HG02798 (cell line): ENCODE measurements around the gene TMEM108.
A peak's percentile ranks its signal among the peaks of the same experiment; 100 is the strongest.

Source experiments
- ATAC-seq: cut with Tn5 transposase; IDR thresholded peaks from one replicate; pipeline ENCODE4 v1.9.1; 2021; ENCODE audit warnings: mild to moderate bottlenecking; ENCODE audit not compliant: unreplicated experiment, poor library complexity

TMEM108 gene

DNA sequence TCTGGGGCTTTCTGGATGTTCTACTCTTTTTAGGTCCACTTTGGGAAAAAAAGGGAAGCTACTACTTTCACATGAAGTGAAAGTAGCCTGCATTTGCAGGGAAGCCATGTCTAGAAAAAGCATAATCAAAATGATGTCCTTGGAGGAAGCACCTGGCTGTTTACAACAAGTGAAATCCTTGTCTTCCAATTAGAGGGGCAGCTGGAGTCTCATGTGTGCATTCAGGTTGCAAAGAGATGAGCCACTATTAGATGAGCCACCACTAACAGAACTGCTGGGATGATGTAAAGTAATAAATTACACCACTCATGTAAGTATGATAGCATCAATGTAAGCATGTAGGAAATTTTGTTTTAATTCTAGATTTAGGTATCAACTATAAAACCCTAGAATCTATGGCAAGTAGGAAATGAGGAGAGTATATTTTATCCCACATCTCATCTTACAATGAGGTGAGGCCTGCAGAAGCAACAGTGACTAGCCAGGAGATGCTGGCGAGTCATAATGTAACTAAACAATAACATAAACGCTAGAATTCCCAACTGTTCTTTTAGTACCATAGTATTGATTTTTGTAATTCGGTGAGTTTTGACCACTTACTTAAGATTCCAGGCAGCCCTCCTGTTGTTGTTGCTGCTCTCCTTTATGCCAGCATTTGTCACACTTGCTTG lies 75.9 kb downstream of the TMEM108 start:
- no peak for ATAC-seq

DNA sequence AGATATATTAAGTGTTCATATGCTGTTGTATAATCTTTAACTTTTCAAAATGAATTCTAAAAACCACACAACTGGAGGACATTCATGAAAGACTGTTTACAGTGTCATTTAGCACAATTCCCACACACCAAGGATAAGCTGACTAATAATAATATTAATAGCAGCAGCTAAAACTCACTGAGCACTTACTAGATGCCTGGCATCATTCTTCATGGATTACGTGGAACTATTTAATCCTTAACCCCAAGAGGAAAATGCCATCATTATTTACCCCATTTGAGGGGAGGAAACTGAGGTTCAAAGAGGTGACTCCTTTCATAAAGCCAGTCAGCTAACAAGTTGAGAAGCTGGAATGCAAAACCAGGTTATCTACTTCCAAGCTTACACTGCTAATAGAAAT lies 77.0 kb downstream of the TMEM108 start:
- ATAC-seq, result no peak

DNA sequence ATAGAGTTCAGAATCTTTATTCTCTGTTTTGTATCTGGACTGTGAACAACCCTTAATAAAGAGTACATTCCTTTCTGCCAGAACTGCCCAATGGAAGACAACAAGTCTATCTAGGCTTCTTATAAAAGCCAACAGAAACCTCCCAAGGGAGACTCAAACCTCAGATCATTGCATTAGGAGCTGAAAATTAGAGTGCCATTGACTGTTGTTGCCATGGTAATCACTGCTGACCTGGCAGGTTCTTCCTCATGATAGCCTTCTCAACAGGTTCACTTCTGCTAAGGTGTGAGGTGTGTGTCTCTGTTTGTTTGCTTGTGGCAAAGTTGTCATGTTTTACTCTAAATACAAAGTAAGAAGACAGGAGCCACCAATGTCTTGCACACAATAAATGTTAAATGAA lies 79.2 kb downstream of the TMEM108 start:
- no peak for ATAC-seq

DNA sequence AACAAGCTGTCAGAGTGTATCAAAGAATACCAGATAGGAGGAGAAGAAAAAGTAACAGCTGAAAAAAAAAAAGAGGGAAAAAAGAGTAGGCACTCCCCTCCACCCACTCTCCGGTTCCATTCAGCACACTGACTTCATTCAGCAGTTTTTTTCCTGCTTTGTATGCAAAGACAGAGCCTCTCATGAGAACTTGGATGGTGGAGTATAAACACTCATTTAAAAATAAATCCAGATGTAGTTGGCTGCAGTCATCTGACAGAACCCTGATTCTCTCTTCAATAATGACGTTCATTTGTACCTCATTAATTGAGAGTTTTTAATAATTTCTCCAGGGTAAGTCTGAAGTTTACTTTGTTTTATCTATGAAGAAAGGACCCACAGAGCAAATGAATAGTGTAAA lies 81.0 kb downstream of the TMEM108 start:
- ATAC-seq, result no peak

DNA sequence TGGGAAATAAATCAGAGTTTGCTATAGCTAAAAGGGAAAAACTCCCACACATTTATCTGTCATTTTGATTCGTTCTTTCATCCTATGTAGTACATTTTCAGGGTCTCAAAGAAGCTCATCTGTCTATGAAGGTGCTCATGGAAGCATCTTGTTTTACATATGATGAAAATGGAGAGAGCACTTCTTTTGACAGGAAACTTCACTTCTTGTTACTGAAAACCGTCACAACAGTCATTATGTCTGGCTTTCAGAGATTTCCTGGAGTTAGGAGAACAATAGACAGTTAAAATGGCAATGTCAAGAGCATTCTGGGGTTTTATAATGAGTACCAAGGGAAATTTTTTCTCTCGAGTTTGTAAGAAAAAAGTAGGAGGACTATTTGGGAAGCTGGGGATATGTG lies 83.3 kb downstream of the TMEM108 start:
- no peak for ATAC-seq

DNA sequence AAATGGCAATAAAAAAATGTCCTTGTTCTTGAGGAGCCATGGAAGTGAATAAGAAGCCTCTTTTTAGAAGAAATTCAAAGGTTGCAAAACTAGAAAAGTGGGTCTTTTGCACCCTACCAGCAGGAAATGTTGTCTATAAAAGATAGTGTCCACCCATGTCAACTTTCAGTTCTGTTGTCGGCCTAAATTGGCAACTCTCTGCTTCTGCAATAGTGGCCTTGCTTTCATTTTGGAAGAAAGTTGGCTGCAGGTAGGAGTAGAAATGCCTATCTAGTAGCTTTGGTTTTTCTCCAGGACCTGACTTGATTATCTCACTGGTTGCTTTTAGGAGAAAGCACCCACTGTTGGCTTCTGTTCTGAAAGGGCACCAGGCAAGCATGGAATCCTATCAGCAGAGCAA lies 85.4 kb downstream of the TMEM108 start:
- no peak for ATAC-seq

DNA sequence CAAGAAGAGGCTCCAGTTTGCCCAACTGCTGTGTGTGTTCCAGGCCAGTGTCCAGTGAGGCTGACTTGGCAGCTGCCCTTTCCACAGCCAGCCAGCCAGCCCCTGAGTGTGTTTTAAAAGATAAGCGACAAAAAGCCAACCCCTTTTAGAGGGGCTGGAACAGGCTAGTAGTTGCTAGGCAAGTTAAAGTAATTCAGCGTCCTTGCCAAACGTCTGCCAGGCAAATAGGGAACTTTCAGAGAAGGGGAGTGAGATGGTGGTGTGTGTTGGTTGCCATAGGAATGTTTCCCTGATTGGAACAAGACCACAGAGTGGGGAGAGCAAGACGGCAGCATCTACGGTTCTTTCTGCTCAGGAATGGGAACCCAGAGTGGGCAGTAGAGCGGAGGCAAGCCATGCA lies 86.3 kb downstream of the TMEM108 start:
- ATAC-seq, result no peak

DNA sequence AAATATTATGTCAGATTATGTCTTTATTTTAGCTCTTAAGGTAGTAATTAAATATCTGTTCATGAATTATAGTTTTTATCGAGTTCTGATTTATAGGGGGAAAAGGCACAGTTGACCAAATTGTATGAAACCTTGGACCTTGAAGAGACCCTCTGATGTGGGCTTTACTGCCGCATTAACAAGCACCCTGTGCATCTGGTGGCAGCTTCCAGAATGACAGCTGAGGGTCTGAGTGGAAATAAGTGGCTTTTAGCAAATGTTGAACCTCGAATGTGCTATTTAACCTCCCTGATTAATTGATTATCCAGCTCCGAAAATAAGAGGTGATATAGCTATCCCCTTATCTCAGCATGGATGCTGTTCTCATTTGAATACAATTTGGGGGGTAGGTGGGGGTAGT lies 87.0 kb downstream of the TMEM108 start:
- no peak for ATAC-seq

DNA sequence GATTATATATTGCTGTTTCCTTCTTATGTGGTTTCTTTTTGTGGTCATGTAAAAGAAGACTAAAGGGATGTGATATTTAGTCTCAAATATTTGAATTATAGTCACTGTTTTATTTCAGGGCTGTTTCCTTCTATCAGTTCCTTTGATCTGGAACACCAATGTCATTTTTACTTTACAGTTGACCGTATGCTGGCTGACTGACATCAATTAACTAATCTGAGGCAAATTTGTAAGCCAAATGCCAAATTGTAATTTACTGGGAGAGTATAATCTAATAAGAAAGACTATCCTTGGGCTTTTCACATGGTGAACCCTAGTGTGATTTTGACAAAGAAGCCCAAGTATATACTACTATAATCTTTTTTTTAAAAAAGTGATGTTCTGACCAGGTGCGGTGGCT lies 87.6 kb downstream of the TMEM108 start:
- no peak for ATAC-seq

DNA sequence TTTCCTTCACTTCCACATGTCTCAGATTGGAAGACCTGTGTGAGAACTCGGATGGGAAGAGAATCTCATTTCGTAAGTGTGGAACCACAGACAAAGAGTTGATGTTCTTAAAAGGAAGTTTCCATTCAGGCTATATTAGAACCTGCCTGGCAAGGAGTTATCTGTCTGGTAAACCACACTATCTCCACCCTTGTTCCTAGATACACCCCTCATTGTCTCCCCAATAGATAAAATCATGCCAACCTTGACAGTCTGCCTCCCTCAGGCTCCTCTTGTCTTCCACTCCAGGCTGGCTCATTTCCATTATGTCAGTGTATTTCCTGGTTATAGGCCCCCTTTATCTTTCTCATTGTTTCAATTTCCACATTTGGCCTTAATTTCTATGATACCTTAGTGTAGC lies 89.2 kb downstream of the TMEM108 start:
- ATAC-seq, result no peak

DNA sequence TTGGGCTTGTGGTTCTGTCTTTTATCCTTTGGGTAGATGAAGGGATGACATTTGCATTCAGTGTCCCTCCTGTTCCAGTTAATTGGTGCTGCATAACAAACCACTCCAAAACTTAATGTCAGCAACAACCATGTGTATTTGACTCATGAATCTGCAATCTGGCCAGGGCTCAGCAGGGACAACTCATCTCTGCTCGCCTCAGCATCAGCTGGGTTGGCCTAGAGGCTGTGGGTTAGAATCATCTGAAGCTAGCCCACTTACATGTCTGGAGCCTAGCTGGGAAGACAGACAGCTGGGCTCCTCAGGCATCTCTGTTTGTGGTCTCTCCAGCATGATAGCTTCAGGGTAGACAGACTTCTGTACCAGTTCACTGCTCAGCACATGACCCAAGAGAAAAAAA lies 92.0 kb downstream of the TMEM108 start:
- no peak for ATAC-seq

DNA sequence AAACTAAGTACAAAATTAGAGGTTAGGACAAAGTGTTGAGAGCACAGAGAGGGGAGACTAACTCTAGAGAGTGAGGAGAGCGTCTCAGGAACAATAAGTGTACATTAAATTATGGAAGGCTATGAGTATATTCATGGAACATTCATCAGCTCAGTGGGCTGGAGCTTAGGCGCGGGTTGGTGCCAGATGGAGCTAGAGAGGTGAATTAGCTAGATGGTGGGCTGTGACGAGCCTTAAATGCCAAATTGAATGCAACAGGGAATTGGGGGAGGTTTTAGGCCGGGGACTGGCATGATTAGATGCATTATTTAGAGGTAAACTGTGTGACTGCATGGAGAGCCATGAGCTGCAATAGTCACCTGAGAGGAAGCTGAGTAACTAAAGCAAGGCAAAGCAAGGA lies 97.1 kb downstream of the TMEM108 start:
- ATAC-seq, result no peak

DNA sequence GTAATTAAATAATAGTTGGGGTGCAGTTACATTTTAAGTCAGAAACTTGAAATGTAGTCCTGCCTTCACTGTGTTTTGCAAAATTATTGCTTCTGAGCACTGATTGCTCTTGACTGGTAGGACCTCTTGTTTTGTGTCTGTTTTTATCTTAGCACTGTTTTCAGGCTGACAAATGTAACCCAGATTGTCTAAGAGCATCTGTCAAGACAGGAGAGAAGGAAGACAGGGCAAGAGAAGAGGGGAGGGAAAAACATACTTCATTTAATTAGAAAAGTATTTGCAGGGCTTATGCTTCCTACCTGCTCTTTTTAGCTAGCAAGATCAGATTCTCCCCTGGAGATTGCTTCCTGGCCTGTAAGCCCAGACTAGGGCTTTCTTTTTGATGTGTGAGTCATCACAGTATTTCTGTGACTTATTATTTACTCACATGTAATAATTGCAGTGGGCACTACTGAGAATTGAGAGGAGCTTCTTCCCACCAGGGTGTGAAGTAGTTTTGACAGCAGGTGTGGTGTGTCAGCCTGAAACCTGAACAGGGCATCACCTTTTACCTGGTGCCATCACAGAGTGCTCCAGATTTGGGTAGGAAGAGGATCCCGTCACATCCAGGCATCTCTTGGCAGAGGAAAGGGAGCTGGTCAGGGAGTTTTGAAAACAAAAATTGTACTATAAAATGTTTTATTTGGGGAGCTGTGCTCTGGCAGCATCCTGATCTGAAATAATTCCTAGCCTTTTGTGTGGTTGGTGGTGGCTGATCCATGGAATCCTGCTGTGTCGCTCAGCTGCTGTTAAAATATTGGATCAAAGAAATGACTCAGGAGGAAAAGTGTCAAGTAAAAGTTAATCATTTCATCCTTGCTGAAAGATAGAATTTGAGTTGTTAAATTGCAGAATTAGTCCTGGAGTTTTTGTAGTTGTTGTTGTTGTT lies 98.2 kb downstream of the TMEM108 start:
- ATAC-seq, result peak; percentile 65

DNA sequence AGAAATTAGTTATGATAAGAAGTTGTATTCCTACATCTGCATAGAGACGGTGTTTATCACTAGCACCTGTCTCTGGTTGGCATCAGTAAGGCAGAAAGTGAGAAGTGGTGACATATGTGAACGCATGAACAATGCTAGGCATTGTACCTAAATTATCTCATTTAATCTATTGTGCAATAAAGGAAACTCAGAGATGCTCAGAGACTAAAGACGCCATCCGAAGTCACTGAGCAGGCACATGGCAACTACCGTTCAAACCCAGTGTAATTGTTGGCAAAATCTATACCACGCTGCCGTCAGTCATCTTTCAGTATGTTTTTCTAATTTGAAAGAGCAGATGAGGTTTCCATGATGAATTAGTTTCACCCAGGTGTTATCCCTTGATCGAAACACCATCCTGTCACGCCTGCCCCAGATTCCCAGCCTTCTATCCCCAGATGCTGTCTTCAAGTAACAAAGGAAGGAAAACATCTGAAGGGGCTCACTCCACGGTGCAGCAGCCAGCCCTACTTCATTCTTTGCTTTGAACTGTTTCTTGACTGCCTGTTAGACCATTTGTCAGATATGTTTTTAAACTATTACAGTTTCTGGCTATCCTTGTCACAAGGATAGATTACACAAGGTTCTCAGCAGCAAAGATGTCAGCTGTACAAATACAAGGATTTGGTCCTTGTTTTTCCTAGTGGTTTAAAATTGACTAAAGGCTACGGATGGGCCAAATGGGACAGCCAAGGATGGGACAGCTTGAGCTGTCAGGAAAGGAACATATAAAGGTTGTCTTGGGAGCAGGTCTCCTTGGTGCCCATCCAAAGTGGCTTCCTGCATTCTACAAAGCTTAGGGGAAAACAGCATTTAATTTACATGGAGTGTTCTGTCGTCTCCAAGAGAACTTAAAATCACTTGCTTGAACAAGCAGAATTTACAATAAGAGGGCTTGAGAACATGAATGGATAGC lies 99.1 kb downstream of the TMEM108 start:
- no peak for ATAC-seq

DNA sequence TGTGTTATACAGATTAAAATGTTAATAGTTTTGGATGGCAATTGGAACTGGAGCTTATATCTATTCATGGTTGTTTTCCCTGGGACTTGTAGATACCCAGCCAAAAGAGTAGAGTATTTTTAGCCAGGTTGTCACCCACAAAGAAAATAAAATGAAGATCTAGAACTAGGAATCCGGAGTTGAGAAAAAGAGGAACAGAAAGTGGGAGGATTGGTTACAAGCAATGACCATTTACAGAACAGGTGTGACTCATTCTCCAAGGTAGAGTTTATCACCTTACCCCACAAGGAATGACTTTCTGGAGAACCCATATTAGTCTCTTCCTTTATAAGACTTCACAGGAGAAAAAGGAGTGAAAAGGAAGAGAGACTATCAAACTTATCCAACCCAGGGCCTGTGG lies 99.8 kb downstream of the TMEM108 start:
- ATAC-seq, result peak; percentile 83

DNA sequence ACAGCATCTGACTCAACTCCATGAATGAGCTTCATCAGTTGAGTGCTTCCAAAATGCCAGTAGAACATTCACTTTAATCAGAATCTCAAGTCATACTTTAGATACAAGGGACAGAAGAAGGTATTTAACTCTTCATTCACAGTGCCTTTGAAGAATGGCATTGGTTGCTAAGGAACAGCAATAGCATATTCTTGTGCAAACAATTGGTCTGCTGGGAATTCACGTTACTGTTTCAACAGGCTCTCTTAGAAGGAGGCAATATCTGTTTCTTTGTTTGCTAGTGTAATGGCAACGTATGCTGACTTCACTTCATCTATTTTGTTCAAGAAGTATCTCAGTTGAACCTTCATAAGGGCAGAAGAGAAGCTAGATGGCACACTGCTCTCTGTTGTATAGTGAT lies 113.9 kb downstream of the TMEM108 start:
- ATAC-seq, result no peak

DNA sequence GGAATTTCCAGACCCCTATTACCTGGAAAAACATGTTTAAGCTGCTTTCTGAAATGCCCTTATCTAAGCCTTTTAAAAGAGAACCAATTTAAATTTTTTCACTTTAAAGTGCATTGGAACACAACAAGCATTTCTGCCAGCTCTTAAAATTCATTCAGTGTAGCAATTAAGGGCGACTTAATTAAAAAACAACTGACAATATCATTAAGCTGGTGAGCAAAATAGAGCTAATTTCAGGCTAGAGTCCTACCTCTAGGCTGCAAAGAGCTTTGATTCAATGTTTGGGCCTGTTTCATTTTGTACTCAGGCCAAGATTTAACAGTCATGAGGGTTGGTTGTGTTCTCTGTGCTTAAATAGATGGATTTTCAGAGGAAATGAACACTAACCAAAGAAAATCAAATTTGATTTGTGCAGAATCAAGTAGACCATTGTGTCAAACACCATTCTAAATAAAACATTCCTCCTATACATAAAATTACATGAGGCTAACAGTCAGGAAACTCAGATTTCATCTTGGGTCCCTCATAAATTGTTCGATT lies 114.6 kb downstream of the TMEM108 start:
- ATAC-seq, result no peak

DNA sequence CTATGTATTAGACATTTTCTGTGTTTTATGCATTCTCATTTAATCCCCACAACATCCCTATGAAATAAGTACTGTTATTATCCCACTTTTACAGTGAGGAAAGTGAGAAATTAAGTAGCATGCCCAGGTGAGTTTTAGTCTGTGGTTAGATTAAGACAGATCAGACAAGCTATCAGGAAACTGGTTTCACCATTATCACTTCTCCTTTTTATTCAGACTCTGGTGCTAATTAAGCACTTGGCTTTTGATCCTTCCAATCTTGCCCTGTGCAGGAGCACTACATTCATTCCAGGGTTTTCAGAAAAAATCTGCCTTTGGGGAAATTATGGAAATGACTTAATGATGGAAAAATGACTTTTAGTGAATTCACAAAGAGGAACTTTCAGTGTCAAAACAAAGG lies 115.2 kb downstream of the TMEM108 start:
- ATAC-seq, result no peak

DNA sequence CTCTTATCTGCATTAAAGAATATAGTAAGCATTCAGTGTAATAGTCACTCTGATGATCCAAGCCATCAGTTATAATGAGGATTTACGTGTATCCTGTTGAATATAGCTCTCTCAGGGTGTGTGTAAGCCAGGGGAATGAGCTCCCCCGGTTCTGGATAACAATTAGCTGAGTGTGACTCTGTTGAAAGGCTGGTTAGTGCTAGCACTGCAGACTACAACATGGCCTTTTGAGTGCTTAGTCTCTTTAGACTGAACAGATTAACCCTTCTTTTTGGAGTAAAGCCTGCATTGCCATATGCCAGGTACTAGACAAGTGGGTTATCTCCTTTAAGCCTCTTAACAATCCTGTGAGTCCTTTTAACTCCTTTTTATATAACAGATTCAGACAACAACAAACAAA lies 119.5 kb downstream of the TMEM108 start:
- ATAC-seq, result no peak

DNA sequence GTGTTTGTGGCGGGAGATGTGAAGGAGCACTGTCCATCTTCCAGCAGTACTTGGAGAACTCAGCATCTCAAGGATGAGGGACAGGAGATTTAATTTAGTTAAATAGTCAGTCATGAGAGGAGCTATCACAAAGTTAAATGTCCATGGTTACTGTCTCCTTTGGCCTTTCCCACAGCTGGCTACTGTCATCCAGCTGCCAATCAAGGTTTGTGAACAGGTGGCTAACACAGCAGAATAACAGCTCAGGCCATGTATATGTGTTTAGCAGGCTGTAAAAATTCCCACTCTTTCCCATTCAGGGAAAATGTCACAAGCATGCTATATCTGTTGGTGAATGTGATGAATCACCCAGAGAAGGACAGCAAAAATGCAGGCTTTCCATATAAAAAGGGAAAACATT lies 120.5 kb downstream of the TMEM108 start:
- no peak for ATAC-seq
